Hepatic stellate cell (primary cell): ENCODE data around the gene RAN.
A peak's percentile ranks its signal among the peaks of the same experiment; 100 is the strongest.
"Not testable (repeated sequence)": the region's sequence is repeated elsewhere in the genome, so short reads cannot be mapped to it uniquely, and the experiment has no call there.

ENCODE experiments used
- DNase-seq: peaks from one replicate; pipeline ENCODE4 v3.0.0; 2011; ENCODE audit warnings: low spot score

The RAN gene

GRCh38 chr12:130878193-130879185, 6.6 kb downstream of the RAN start:
- DNase-seq = no peak

- DNase-seq = no peak
Measured at GRCh38 chr12:130879212-130879686, 7.4 kb downstream of the RAN start.

GRCh38 chr12:130879781-130880389, 8.0 kb downstream of the RAN start:
- no peak for DNase-seq

GRCh38 chr12:130880411-130880885, 8.6 kb downstream of the RAN start:
- no peak for DNase-seq

- no peak for DNase-seq
Measured at GRCh38 chr12:130881046-130881445, 9.2 kb downstream of the RAN start.

- no peak for DNase-seq
Measured at GRCh38 chr12:130881548-130881947, 9.7 kb downstream of the RAN start.

GRCh38 chr12:130887190-130887589, 15.3 kb downstream of the RAN start:
- DNase-seq = not testable (repeated sequence)

GRCh38 chr12:130904064-130904463, 32.2 kb downstream of the RAN start:
- no peak for DNase-seq

- not testable (repeated sequence) for DNase-seq
Measured at GRCh38 chr12:130904936-130905455, 33.1 kb downstream of the RAN start.

GRCh38 chr12:130909111-130909510, 37.2 kb downstream of the RAN start:
- no peak for DNase-seq

GRCh38 chr12:130911193-130911592, 39.3 kb downstream of the RAN start:
- DNase-seq = no peak

GRCh38 chr12:130911933-130912332, 40.1 kb downstream of the RAN start:
- no peak for DNase-seq

GRCh38 chr12:130916241-130916911, 44.5 kb downstream of the RAN start:
- DNase-seq = peak; percentile 23

- DNase-seq = no peak
Measured at GRCh38 chr12:130917607-130918006, 45.7 kb downstream of the RAN start.

- no peak for DNase-seq
Measured at GRCh38 chr12:130919086-130919485, 47.2 kb downstream of the RAN start.

GRCh38 chr12:130920119-130920703, 48.3 kb downstream of the RAN start:
- DNase-seq = no peak

- DNase-seq = peak; percentile 31
Measured at GRCh38 chr12:130920723-130921381, 49.0 kb downstream of the RAN start.

GRCh38 chr12:130922511-130922953, 50.7 kb downstream of the RAN start:
- no peak for DNase-seq

- no peak for DNase-seq
Measured at GRCh38 chr12:130924966-130925665, 53.2 kb downstream of the RAN start.

GRCh38 chr12:130925666-130926015, 53.8 kb downstream of the RAN start:
- no peak for DNase-seq
